ENCODE results near the gene KCNAB1. TPM values are rescaled to one million over a fixed set of nuclear protein-coding genes. Genes with fewer than 3 reads are reported as not detected.

Gene KCNAB1
- total RNA-seq, 3 donors from 2014 or later (not counting 1 experiment from before 2014, with no cell fraction given) = not detected

- no peak for DNase-seq
- no peaks in the 10 kb centered on the region for H3K4me1 Mint-ChIP-seq
- no peak overlapping the region for H3K4me3 Mint-ChIP-seq
- no peaks in the 10 kb centered on the region for H3K4me1 ChIP-seq (ENCODE audit: control insufficient read depth, insufficient read depth, low read length)
- 81% methylated on average over 3 of the region's 4 CpGs for WGBS (ENCODE audit: insufficient coverage)
- H3K27me3 ChIP-seq (ENCODE audit: control insufficient read depth, insufficient read depth, low read length) = no peaks in the 10 kb centered on the region
- TF ChIP-seq CTCF (IDR thresholded peaks at IDR 0.05) = no peak
- H3K27ac Mint-ChIP-seq = no peak overlapping the region
- H3K36me3 ChIP-seq (ENCODE audit: control insufficient read depth, insufficient read depth, low read length) = no peaks in the 10 kb centered on the region
- no peak overlapping the region for H3K4me3 ChIP-seq (ENCODE audit: low read length)
- H3K9me3 ChIP-seq (ENCODE audit: control insufficient read depth, insufficient read depth, low read length) = no peaks in the 10 kb centered on the region
- no peaks in the 10 kb centered on the region for H3K36me3 Mint-ChIP-seq
- peaks cover 19 to 44% of the 10 kb centered on the region in 2 donors for H3K27me3 Mint-ChIP-seq (ENCODE audit: low read depth in 2 of 2)
- intact Hi-C loops (cut with micrococcal nuclease) = no loop called here
- no peak for ATAC-seq
- no peaks in the 10 kb centered on the region for H3K9me3 Mint-ChIP-seq
- H3K27ac ChIP-seq (ENCODE audit: low read length) = no peak overlapping the region
Observed at GRCh38 chr3:156145866-156146265, 25.5 kb downstream of the KCNAB1 start.

GRCh38 chr3:156148345-156148945 is 28.1 kb downstream of the KCNAB1 start:
- Mint-ChIP-seq H3K27me3 (ENCODE audit: low read depth in 2 of 2) (peaks cover 13 to 20% of the 10 kb centered on the region in 2 donors), H3K4me1 (no peaks in the 10 kb centered on the region), H3K36me3 (no peaks in the 10 kb centered on the region), H3K27ac (no peak overlapping the region), H3K9me3 (no peaks in the 10 kb centered on the region), H3K4me3 (no peak overlapping the region)
- Histone ChIP-seq H3K27me3 (ENCODE audit: control insufficient read depth, insufficient read depth, low read length) (no peaks in the 10 kb centered on the region), H3K27ac (ENCODE audit: low read length) (no peak overlapping the region), H3K4me1 (ENCODE audit: control insufficient read depth, insufficient read depth, low read length) (no peaks in the 10 kb centered on the region), H3K9me3 (ENCODE audit: control insufficient read depth, insufficient read depth, low read length) (no peaks in the 10 kb centered on the region), H3K4me3 (ENCODE audit: low read length) (no peak overlapping the region), H3K36me3 (ENCODE audit: control insufficient read depth, insufficient read depth, low read length) (no peaks in the 10 kb centered on the region)
- intact Hi-C loops (cut with micrococcal nuclease) = no loop called here
- no peak for TF ChIP-seq CTCF (IDR thresholded peaks at IDR 0.05)
- DNase-seq = no peak
- ATAC-seq = no peak

GRCh38 chr3:156148946-156149381 is 28.6 kb downstream of the KCNAB1 start:
- Mint-ChIP-seq H3K4me1 (no peaks in the 10 kb centered on the region), H3K36me3 (no peaks in the 10 kb centered on the region), H3K27ac (no peak overlapping the region), H3K9me3 (no peaks in the 10 kb centered on the region), H3K4me3 (no peak overlapping the region), H3K27me3 (ENCODE audit: low read depth in 2 of 2) (peaks cover 13 to 20% of the 10 kb centered on the region in 2 donors)
- WGBS (ENCODE audit: insufficient coverage) = 12% methylated on average over 8 of the region's 8 CpGs
- Histone ChIP-seq H3K4me3 (ENCODE audit: low read length) (no peak overlapping the region), H3K27ac (ENCODE audit: low read length) (no peak overlapping the region), H3K36me3 (ENCODE audit: control insufficient read depth, insufficient read depth, low read length) (no peaks in the 10 kb centered on the region), H3K4me1 (ENCODE audit: control insufficient read depth, insufficient read depth, low read length) (no peaks in the 10 kb centered on the region), H3K27me3 (ENCODE audit: control insufficient read depth, insufficient read depth, low read length) (no peaks in the 10 kb centered on the region), H3K9me3 (ENCODE audit: control insufficient read depth, insufficient read depth, low read length) (no peaks in the 10 kb centered on the region)
- ATAC-seq (no peak), DNase-seq (no peak)
- TF ChIP-seq CTCF (IDR thresholded peaks at IDR 0.05) = no peak
- intact Hi-C loops (cut with micrococcal nuclease) = no loop called here

GRCh38 chr3:156149876-156150275 is 29.5 kb downstream of the KCNAB1 start:
- ATAC-seq (no peak), DNase-seq (no peak)
- Histone ChIP-seq H3K27ac (ENCODE audit: low read length) (no peak overlapping the region), H3K27me3 (ENCODE audit: control insufficient read depth, insufficient read depth, low read length) (no peaks in the 10 kb centered on the region), H3K4me3 (ENCODE audit: low read length) (no peak overlapping the region), H3K9me3 (ENCODE audit: control insufficient read depth, insufficient read depth, low read length) (no peaks in the 10 kb centered on the region), H3K4me1 (ENCODE audit: control insufficient read depth, insufficient read depth, low read length) (no peaks in the 10 kb centered on the region), H3K36me3 (ENCODE audit: control insufficient read depth, insufficient read depth, low read length) (no peaks in the 10 kb centered on the region)
- 88% methylated on average over 3 of the region's 3 CpGs for WGBS (ENCODE audit: insufficient coverage)
- intact Hi-C loops (cut with micrococcal nuclease) = loop anchor here (1.0 kb wide), 3 partner anchors 359 to 987 kb away; no protein-coding TSS in a partner anchor
- TF ChIP-seq CTCF (IDR thresholded peaks at IDR 0.05) = no peak
- H3K4me3 Mint-ChIP-seq = no peak overlapping the region
- no peaks in the 10 kb centered on the region for H3K9me3 Mint-ChIP-seq
- peaks cover 12 to 13% of the 10 kb centered on the region in 2 donors for H3K27me3 Mint-ChIP-seq (ENCODE audit: low read depth in 2 of 2)
- H3K27ac Mint-ChIP-seq = no peak overlapping the region
- H3K4me1 Mint-ChIP-seq = no peaks in the 10 kb centered on the region
- no peaks in the 10 kb centered on the region for H3K36me3 Mint-ChIP-seq

Data from natural killer cell (primary cell).